Thoracic aorta (tissue), 2 donors: ENCODE measurements around the gene PSMD4. TPM values are rescaled to one million over a fixed set of nuclear protein-coding genes. Genes with fewer than 3 reads are reported as not detected.

ENCODE experiments used
- ATAC-seq: fragments of 150-250 bp; one replicate; pipeline ENCODE4 v1.8.0; 2017; ENCODE audit warnings: low read depth; ENCODE audit not compliant: insufficient number of reproducible peaks, low FRiP score
- DNase-seq: peaks from one replicate; pipeline ENCODE4 v3.0.0-alpha.2; 2020; ENCODE audit warnings: low spot score
- H3K27ac ChIP-seq, 2 donors: fragments of 200-600 bp; sonication (generic); 1 replicate in 1 of 2; 2 replicates in 1 of 2; pipeline ENCODE4 v1.5.1; 2016; ENCODE audit warnings: mild to moderate bottlenecking in 2 of 2, moderate library complexity in 2 of 2
- H3K27me3 ChIP-seq: fragments of 200-600 bp; sonication (generic); replicated peaks from 2 replicates; pipeline ENCODE4 v1.6.0; 2016; ENCODE audit warnings: mild to moderate bottlenecking; ENCODE audit not compliant: insufficient read depth
- H3K36me3 ChIP-seq: fragments of 200-600 bp; sonication (generic); one replicate; pipeline ENCODE4 v1.5.1; 2016
- H3K4me1 ChIP-seq, 2 donors: fragments of 200-600 bp; sonication (generic); 1 replicate in 1 of 2; 2 replicates in 1 of 2; pipeline versions ENCODE4 v1.5.1 to v1.6.0; 2016; ENCODE audit warnings: low read depth in 2 of 2, mild to moderate bottlenecking in 1 of 2; ENCODE audit not compliant: control insufficient read depth in 1 of 2
- H3K4me3 ChIP-seq: fragments of 200-600 bp; sonication (generic); 2 replicates; pipeline ENCODE4 v1.5.1; 2016; ENCODE audit warnings: mild to moderate bottlenecking
- H3K9me3 ChIP-seq: fragments of 200-600 bp; sonication (generic); 2 replicates; pipeline ENCODE4 v1.5.1; 2016
- total RNA-seq, 2 donors: library from RNA; depleted of rRNA; stranded (reverse); fragments of >200 nt; gene quantifications; one replicate each; pipeline versions ENCODE4 v1.1.0 to v1.2.3, GENCODE V29; 2016
- TF ChIP-seq, protein P1 (sequence below): fragments of 200-600 bp; sonication (generic); IDR thresholded peaks from one replicate; pipeline ENCODE4 v1.5.1; 2019; ENCODE audit warnings: antibody characterized with exemption

Gene PSMD4
- total RNA-seq, 2 donors from 2014 or later, result 79.1 to 87.6 TPM

DNA sequence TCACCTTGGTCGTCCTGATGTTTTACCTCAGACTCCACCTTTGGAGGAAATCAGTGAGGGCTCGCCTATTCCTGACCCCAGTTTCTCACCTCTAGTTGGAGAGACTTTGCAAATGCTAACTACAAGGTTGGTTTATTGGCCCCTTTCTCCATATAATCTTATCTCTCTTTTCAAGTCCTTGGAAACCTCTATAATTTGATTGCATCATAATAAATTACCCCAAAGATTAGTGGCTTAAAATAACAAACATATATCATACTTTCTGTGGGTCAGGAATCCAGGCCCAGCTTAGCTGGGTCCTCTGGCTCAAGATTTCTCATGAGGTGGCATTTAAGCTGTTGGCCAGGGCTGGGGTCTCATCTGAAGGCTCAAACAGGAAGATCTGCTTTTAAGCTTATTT, 12.1 kb upstream of the PSMD4 start:
- Histone ChIP-seq H3K4me3 (no peak overlapping the region), H3K9me3 (no peaks in the 10 kb centered on the region), H3K27ac (no peak overlapping the region), H3K27me3 (no peaks in the 10 kb centered on the region), H3K4me1 (no peaks in the 10 kb centered on the region), H3K36me3 (peaks cover 75% of the 10 kb centered on the region)
- DNase-seq (no peak), ATAC-seq (no peak)
- TF ChIP-seq, protein P1, sequence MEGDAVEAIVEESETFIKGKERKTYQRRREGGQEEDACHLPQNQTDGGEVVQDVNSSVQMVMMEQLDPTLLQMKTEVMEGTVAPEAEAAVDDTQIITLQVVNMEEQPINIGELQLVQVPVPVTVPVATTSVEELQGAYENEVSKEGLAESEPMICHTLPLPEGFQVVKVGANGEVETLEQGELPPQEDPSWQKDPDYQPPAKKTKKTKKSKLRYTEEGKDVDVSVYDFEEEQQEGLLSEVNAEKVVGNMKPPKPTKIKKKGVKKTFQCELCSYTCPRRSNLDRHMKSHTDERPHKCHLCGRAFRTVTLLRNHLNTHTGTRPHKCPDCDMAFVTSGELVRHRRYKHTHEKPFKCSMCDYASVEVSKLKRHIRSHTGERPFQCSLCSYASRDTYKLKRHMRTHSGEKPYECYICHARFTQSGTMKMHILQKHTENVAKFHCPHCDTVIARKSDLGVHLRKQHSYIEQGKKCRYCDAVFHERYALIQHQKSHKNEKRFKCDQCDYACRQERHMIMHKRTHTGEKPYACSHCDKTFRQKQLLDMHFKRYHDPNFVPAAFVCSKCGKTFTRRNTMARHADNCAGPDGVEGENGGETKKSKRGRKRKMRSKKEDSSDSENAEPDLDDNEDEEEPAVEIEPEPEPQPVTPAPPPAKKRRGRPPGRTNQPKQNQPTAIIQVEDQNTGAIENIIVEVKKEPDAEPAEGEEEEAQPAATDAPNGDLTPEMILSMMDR, result no peak

DNA sequence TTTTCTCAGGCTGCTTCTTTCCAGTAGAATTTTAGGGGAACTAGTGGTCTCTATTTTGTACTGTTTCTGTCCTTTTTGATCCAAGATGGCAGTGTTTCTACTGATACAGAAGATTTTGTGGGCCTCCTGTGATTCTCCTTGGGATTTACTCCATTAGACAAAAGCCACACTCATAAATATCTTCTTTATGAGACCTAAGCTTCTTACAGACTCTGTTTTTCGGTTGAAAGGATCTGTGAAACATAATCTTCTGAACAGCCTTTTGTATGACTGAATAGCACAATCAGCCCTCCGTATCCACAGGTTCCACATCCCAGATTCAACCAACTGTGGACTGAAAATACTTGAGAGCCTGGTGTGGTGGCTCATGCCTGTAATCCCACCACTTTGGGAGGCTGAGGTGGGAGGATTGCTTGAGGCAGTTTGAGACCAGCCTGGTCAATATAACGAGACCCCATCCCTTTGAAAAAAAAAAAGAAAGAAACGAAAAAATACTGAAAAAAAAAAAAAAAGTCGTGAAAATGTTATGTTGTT, 10.8 kb upstream of the PSMD4 start:
- Histone ChIP-seq H3K4me3 (no peak overlapping the region), H3K36me3 (peaks cover 75% of the 10 kb centered on the region), H3K9me3 (no peaks in the 10 kb centered on the region), H3K27ac (no peak overlapping the region), H3K27me3 (no peaks in the 10 kb centered on the region), H3K4me1 (no peaks in the 10 kb centered on the region)
- DNase-seq, result no peak
- ATAC-seq, result no peak
- TF ChIP-seq, protein P1, result no peak

DNA sequence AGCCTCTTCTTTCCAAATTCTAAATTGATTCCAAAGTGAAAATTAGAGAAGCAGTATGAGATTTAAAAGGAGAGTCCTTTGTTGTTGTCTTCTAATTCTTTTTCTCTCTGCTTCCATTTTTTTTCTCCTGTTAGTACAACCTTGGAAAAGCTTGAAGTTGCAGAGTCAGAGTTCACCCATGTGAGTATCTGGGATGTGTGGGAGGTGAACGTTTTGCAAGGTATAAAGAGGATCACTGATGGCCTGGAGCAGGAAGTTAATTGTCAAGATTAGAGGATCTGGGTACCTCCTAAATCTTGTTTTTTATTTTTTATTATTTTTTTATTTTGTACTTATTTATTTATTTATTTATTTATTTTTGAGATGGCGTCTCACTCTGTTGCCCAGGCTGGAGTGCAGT, 7.7 kb upstream of the PSMD4 start:
- H3K27me3 ChIP-seq, result no peaks in the 10 kb centered on the region
- no peak overlapping the region for H3K4me3 ChIP-seq
- H3K4me1 ChIP-seq, result no peaks in the 10 kb centered on the region
- TF ChIP-seq, protein P1, result no peak
- DNase-seq, result no peak
- no peaks in the 10 kb centered on the region for H3K9me3 ChIP-seq
- ATAC-seq, result no peak
- no peak overlapping the region for H3K27ac ChIP-seq
- peaks cover 49% of the 10 kb centered on the region for H3K36me3 ChIP-seq

DNA sequence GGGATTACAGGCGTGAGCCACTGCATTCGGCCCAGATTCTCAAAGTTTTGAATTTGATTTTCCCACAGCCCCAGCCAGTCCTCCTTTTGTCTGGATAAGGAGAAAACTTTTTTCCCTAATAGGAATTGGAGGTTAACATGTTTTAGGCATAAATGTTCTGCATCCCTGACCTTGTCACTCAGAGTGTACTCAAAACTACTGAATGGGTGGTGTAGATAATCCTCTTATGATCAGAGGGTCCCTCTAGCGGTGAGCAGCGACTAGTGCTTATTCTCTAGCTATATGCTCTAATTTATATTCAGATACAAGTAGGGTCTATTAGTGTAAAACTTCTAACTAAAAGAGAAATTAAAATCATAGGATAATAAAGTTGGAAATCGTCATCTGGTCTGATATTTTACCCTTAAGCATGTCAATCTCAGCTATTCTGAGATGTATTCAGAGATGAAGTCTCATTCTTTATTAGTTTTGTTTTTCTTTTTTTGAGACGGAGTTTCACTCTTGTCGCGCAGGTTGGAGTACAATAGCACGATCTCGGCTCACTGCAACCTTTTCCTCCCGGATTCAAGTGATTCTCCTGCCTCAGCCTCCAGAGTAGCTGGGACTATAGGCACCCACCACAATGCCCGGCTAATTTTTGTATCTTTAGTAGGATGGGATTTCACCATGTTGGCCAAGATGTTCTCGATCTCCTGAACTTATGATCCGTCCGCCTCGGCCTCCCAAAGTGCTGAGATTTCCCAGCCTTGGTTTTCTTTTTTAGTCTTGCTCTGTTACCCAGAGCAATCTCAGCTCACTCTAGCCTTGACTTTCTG, 2.7 kb upstream of the PSMD4 start:
- Histone ChIP-seq H3K4me3 (no peak overlapping the region), H3K27me3 (no peaks in the 10 kb centered on the region), H3K27ac (no peak overlapping the region), H3K9me3 (no peaks in the 10 kb centered on the region), H3K4me1 (peaks cover 9 to 11% of the 10 kb centered on the region in 2 donors), H3K36me3 (peaks cover 13% of the 10 kb centered on the region)
- DNase-seq (peak; percentile 46), ATAC-seq (no peak)
- TF ChIP-seq, protein P1, result peak; percentile 82

DNA sequence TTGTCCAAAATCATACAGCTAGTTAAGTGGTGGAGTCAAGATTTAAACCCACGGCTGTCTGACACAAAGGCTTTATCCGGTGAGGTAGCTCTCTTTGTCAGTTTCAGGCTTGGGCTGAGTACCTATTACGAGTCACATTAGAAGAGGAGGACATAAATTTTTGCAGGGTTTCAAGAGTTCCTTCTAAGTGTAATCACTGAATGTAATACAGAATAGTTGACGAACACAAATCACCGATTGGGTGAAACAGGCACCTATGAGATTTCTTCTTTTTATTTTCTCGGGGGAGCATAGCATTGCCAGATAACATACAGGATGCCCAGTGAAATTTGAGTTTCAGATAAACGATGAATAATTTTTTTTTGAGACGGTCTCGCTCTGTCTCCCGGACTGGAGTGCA, 847 bp downstream of the PSMD4 start:
- no peaks in the 10 kb centered on the region for H3K36me3 ChIP-seq
- H3K4me1 ChIP-seq, result peaks cover 9 to 11% of the 10 kb centered on the region in 2 donors
- DNase-seq (no peak), ATAC-seq (no peak)
- H3K27ac ChIP-seq, result peak overlapping the region in 1 of 2 donors; percentile 61
- no peaks in the 10 kb centered on the region for H3K27me3 ChIP-seq
- H3K9me3 ChIP-seq, result no peaks in the 10 kb centered on the region
- peak overlapping the region; percentile 89 for H3K4me3 ChIP-seq
- TF ChIP-seq, protein P1, result no peak
